ENCODE data around the gene TIGD7. TPM values are rescaled to one million over a fixed set of nuclear protein-coding genes. Genes with fewer than 3 reads are reported as not detected.

Gene TIGD7
- total RNA-seq, 2 experiments from 2014 or later: 1.5 to 1.7 TPM

GRCh38 chr16:3283543-3284447 is 21.4 kb downstream of the TIGD7 start:
- H3K9me3 ChIP-seq (ENCODE audit: control insufficient read depth in 1 of 2, insufficient read depth in 1 of 2, low read length in 2 of 2): peaks cover 18 to 30% of the 10 kb centered on the region in 2 experiments
- H3K27me3 ChIP-seq (ENCODE audit: control insufficient read depth in 1 of 2, insufficient read depth in 2 of 2, low read length in 2 of 2): no peaks in the 10 kb centered on the region
- ATAC-seq (ENCODE audit: poor library complexity) (no peak), DNase-seq (no peak)
- H3K4me3 ChIP-seq (ENCODE audit: low read length): peak overlapping the region; percentile 93
- H3K9me3 Mint-ChIP-seq: peaks cover 8% of the 10 kb centered on the region
- H3K27ac ChIP-seq (ENCODE audit: low read depth in 1 of 2, low read length in 2 of 2): peak overlapping the region; percentile 89 to 100
- peak overlapping the region; percentile 96 for H3K4me3 Mint-ChIP-seq
- peaks cover 39% of the 10 kb centered on the region for H3K4me1 ChIP-seq (ENCODE audit: insufficient read depth, low read length)
- H3K27me3 Mint-ChIP-seq: no peaks in the 10 kb centered on the region
- intact Hi-C loops (cut with DNase I, micrococcal nuclease): loop anchor here (1.0 to 5.0 kb wide), 6 partner anchors 19 to 327 kb away; partner anchors contain the start of genes TIGD7 (in 2 of the 2), ZNF75A (in 2 of the 2), SLX4 (in 1 of the 2) and ZNF174 (in 1 of the 2)
- H3K36me3 ChIP-seq (ENCODE audit: insufficient read depth, low read length): peaks cover 31% of the 10 kb centered on the region
- H3K36me3 Mint-ChIP-seq (ENCODE audit: low read depth): peaks cover 61% of the 10 kb centered on the region
- TF ChIP-seq CTCF (IDR thresholded peaks at IDR 0.05): no peak
- ChIA-PET CTCF (interaction anchor here (1.3 kb wide), 1 partner anchor 17 kb away, joined by 4 read pairs; no protein-coding TSS in a partner anchor), POLR2A (interaction anchor here (0.6 to 8.8 kb wide), 30 partner anchors 10 to 433 kb away, joined by 3 to 99 read pairs (median 8); partner anchors contain the start of genes CLUAP1, NAA60, SLX4 and TIGD7)
- peak overlapping the region; percentile 94 for H3K27ac Mint-ChIP-seq
- H3K4me1 Mint-ChIP-seq (ENCODE audit: low read depth): peaks cover 42% of the 10 kb centered on the region

GRCh38 chr16:3282730-3283542 is 22.3 kb downstream of the TIGD7 start, which contains the start of gene ZNF263:
TSS of gene ZNF263 (plus strand) at chr16:3283491. CDS start at chr16:3283819, 328 bp downstream.
- Mint-ChIP-seq H3K36me3 (ENCODE audit: low read depth) (peaks cover 53% of the 10 kb centered on the region), H3K27ac (peak within 1 kb of the TSS; percentile 94), H3K9me3 (peaks cover 8% of the 10 kb centered on the region), H3K27me3 (no peaks in the 10 kb centered on the region), H3K4me1 (ENCODE audit: low read depth) (peaks cover 42% of the 10 kb centered on the region), H3K4me3 (peak within 1 kb of the TSS; percentile 96)
- H3K36me3 ChIP-seq (ENCODE audit: insufficient read depth, low read length): peaks cover 25% of the 10 kb centered on the region
- H3K4me3 ChIP-seq (ENCODE audit: low read length): peak within 1 kb of the TSS; percentile 93
- peak; percentile 85 to 98 (median 90) for DNase-seq
- intact Hi-C loops (cut with DNase I, micrococcal nuclease): loop anchor here (1.0 to 5.0 kb wide), 7 partner anchors 19 to 328 kb away; partner anchors contain the start of genes TIGD7 (in 2 of the 2), ZNF75A (in 2 of the 2), SLX4 (in 1 of the 2) and ZNF174 (in 1 of the 2)
- H3K27me3 ChIP-seq (ENCODE audit: control insufficient read depth in 1 of 2, insufficient read depth in 2 of 2, low read length in 2 of 2): no peaks in the 10 kb centered on the region
- ChIA-PET CTCF (interaction anchor here (0.6 to 1.3 kb wide), 4 partner anchors 16 to 224 kb away, joined by 3 to 5 read pairs (median 4); no protein-coding TSS in a partner anchor), POLR2A (interaction anchor here (0.6 to 8.8 kb wide), 40 partner anchors 10 to 1128 kb away, joined by 3 to 99 read pairs (median 6); partner anchors contain the start of genes CLUAP1, IL32, MEFV and NAA60)
- peaks cover 39% of the 10 kb centered on the region for H3K4me1 ChIP-seq (ENCODE audit: insufficient read depth, low read length)
- H3K27ac ChIP-seq (ENCODE audit: low read depth in 1 of 2, low read length in 2 of 2): peak within 1 kb of the TSS; percentile 89 to 100
- TF ChIP-seq CTCF (IDR thresholded peaks at IDR 0.05): no peak
- peak; percentile 89 for ATAC-seq (ENCODE audit: poor library complexity)
- H3K9me3 ChIP-seq (ENCODE audit: control insufficient read depth in 1 of 2, insufficient read depth in 1 of 2, low read length in 2 of 2): peaks cover 10 to 22% of the 10 kb centered on the region in 2 experiments
